Cerebellar cortex (tissue), 1 donor: Measurements from ENCODE around the gene CELSR1.

Experiments used
- DNase-seq: peaks from one replicate; pipeline ENCODE4 v3.0.0-alpha.2; 2015; ENCODE audit warnings: low spot score

CELSR1 gene

GRCh38 chr22:46394622-46395021 lies 142.8 kb downstream of the CELSR1 start:
- no peak for DNase-seq

GRCh38 chr22:46393873-46394272 lies 143.5 kb downstream of the CELSR1 start:
- DNase-seq, result no peak

- DNase-seq, result no peak
These were observed 145.1 kb downstream of the CELSR1 start for GRCh38 chr22:46392137-46392844.

GRCh38 chr22:46391486-46392136 lies 145.8 kb downstream of the CELSR1 start:
- no peak for DNase-seq

- DNase-seq, result peak; percentile 55
These were observed 146.6 kb downstream of the CELSR1 start for GRCh38 chr22:46390652-46391301.

- no peak for DNase-seq
These were observed 147.2 kb downstream of the CELSR1 start for GRCh38 chr22:46390105-46390651.

GRCh38 chr22:46389081-46389480 lies 148.3 kb downstream of the CELSR1 start:
- DNase-seq, result no peak

- DNase-seq, result no peak
These were observed 148.8 kb downstream of the CELSR1 start for GRCh38 chr22:46388647-46389046.

- DNase-seq, result no peak
These were observed 149.7 kb downstream of the CELSR1 start for GRCh38 chr22:46387748-46388147.

- DNase-seq, result no peak
These were observed 151.1 kb downstream of the CELSR1 start for GRCh38 chr22:46386312-46386711.

- DNase-seq, result no peak
These were observed 154.9 kb downstream of the CELSR1 start for GRCh38 chr22:46382524-46382923.

- DNase-seq, result no peak
These were observed 155.7 kb downstream of the CELSR1 start for GRCh38 chr22:46381731-46382130.

GRCh38 chr22:46381142-46381541 lies 156.3 kb downstream of the CELSR1 start:
- DNase-seq, result no peak

- DNase-seq, result no peak
These were observed 156.8 kb downstream of the CELSR1 start for GRCh38 chr22:46380581-46380980.

- no peak for DNase-seq
These were observed 157.4 kb downstream of the CELSR1 start for GRCh38 chr22:46380069-46380468.

- DNase-seq, result no peak
These were observed 158.1 kb downstream of the CELSR1 start for GRCh38 chr22:46379066-46379930.

GRCh38 chr22:46378426-46379065 lies 158.9 kb downstream of the CELSR1 start:
- no peak for DNase-seq

- no peak for DNase-seq
These were observed 159.6 kb downstream of the CELSR1 start for GRCh38 chr22:46377525-46378425.

- no peak for DNase-seq
These were observed 160.4 kb downstream of the CELSR1 start for GRCh38 chr22:46376908-46377524.

- DNase-seq, result no peak
These were observed 161.3 kb downstream of the CELSR1 start for GRCh38 chr22:46376111-46376510.
